Inferior parietal cortex (tissue), 1 donor: ENCODE measurements around the gene RSU1.

Experiments
- DNase-seq: peaks from one replicate; pipeline ENCODE4 v3.0.0-alpha.2; 2016; ENCODE audit errors: extremely low spot score

Gene RSU1

DNA sequence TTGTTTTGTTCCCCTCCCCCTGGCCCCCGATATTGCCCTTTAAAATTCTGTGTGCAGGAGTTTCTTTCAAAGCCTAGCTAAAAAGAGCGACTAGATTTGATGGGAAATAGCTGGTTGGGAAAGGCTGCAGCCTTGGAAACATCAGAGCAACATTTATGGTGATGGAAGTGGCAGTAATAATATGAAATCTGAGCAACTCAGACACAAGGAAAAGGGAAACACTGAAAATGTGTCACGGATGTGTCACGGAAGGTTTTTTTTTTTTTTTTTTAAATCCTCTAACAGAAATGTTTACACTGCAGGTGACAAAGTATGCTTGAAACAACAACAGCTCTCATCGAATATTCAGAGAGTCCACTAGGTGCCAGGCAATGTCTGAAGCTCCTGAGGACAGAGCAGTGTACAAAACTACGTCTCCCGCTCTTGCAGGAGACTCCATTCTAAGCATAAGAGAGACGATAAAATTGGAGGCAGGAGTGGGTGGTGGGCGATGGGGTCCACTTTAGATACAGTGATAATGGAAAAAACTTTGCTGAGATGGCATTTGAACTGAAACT lies 143.0 kb downstream of the RSU1 start:
- no peak for DNase-seq

DNA sequence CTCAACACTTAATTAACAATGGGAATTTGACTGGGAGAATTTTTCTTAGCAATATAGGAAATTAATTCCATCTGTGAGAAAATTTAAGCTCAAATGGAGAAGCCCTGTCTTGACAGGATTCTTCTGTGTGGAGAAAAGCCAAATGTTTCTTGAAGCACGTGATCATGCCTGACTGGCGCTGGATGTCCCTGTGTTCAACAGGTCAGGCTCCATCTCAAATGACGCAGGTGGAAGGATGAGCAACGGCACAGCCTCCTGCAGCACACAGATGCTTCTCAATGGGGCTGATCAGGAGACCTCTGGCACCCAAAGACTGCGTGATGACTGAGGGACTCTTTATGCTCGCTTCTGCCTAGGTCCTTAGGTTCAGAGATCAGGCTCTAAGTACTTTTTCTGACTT lies 143.8 kb downstream of the RSU1 start:
- DNase-seq, result no peak

GRCh38 chr10:16663444-16663843 lies 153.8 kb downstream of the RSU1 start:
- DNase-seq, result no peak

- DNase-seq, result no peak
Measured at GRCh38 chr10:16662923-16663322, 154.3 kb downstream of the RSU1 start.

DNA sequence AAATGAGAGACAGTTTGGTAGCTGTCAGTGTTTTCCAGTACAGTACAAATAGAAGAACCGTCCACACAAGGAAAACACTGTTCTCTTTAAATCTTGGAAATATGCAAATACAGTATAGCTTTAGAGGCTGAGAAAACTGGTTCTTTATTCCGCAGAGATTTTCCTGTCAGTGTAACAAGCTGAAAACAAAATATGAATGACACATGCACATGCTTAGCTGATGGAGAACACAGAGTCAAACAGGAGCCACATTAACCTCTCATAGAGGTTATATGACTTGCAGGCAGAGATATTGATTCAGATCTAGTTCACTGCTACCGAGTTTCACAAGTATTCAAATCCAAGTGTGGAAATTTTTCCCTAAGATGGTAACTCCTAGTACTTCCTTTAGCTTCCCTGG lies 160.3 kb downstream of the RSU1 start:
- no peak for DNase-seq

- DNase-seq, result peak; percentile 20
Measured at GRCh38 chr10:16653224-16653623, 164.0 kb downstream of the RSU1 start.

- no peak for DNase-seq
Measured at GRCh38 chr10:16652154-16652553, 165.1 kb downstream of the RSU1 start.

GRCh38 chr10:16649757-16650156 lies 167.5 kb downstream of the RSU1 start:
- DNase-seq, result no peak

GRCh38 chr10:16648366-16648765 lies 168.9 kb downstream of the RSU1 start:
- DNase-seq, result no peak

DNA sequence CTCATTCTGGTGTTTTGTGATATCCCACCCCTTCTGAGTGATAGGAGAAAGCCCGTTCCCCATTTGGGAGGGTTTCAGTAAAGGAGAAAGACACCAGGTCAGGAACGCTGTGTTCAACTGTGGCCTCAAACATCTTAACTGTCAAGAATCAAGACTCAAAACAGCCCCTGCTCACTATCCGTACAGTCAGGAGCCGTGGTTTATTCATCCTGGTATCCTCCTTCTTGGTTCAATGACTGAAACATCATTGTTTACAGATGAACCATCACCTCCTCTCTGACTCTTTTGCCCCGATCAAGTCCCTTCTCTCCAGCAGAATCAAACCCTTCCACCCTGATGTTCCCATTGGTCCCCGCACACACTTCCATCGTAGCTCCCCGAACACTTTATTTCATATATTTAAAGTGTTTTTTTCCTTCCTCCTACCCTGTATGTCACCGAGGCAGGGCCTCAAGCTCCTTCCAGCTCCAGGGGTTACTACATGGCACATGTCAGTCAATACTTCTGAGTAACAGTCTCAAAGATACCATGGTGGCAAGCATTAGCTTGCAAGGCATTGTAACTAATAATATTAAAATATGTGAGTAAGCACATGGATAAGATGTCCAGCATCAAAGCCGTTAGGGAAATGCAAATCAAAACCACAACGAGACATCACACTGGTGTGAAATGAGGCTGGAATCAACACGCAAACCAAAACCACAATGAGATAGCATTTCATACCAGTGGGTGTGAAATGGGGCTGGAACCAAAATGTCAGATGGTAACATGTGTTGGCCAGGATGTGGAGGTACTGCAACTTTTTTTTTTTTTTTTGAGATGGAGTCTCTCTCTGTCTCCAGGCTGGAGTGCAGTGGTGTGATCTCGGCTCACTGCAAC lies 170.8 kb downstream of the RSU1 start:
- no peak for DNase-seq

DNA sequence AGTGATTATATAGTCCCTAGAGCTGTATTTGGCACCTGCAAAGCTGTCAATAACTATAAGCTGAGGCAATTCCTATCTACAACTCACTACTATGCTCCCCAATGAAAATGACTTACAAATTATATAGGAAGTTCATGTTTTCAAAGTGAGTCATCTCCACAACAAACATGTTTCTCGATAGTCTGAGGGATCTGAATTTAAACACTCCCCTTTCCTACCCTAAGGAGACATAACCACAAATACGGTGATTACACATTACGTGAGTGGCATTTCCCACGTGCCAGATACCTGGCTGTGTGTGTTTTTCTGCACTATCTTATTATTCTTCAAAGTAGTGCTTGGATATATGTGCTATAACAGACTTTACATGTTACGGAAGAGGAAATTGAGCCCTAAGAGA lies 173.1 kb downstream of the RSU1 start:
- DNase-seq, result no peak

- no peak for DNase-seq
Measured at GRCh38 chr10:16643502-16643901, 173.7 kb downstream of the RSU1 start.

DNA sequence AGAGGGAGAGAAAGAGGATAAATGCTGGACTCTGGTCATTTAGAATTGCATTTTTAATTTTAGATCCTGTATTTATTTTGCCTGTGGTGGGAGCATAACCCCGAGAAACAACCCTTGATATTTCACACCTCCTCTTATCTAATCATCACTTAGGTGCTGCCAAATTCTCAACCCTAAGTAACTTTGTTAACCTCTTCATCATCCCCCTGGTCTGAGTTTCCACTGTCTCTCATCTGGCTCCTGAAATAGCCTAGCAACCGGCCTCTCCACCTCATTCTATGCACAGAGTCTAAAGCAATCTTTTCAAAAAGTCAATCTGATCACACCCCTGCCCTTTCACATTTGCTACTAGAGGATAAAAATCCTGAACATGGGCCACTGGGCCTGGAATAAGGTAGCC lies 177.1 kb downstream of the RSU1 start:
- DNase-seq, result no peak

DNA sequence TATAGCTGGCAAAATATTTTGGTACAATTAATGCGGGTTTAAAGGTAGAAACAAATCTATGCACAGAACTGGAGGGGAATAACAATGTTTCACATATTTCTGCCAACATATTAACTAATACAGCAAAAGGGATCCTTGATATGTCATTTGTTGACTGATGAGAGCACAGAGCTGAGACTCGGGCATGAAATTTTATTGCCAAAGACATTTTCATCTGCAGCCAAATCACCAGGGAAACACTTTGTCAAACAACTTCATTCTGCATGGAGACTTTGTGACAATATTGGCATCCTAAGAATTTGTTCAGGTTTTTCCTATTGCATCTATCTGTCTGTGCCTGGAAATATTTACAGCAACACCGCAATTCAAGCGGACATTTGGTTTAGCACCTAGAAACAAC lies 177.8 kb downstream of the RSU1 start:
- DNase-seq, result no peak

- DNase-seq, result no peak
Measured at GRCh38 chr10:16632996-16633395, 184.2 kb downstream of the RSU1 start.

- no peak for DNase-seq
Measured at GRCh38 chr10:16626697-16627096, 190.5 kb downstream of the RSU1 start.

- no peak for DNase-seq
Measured at GRCh38 chr10:16612981-16613355, 204.3 kb downstream of the RSU1 start.

DNA sequence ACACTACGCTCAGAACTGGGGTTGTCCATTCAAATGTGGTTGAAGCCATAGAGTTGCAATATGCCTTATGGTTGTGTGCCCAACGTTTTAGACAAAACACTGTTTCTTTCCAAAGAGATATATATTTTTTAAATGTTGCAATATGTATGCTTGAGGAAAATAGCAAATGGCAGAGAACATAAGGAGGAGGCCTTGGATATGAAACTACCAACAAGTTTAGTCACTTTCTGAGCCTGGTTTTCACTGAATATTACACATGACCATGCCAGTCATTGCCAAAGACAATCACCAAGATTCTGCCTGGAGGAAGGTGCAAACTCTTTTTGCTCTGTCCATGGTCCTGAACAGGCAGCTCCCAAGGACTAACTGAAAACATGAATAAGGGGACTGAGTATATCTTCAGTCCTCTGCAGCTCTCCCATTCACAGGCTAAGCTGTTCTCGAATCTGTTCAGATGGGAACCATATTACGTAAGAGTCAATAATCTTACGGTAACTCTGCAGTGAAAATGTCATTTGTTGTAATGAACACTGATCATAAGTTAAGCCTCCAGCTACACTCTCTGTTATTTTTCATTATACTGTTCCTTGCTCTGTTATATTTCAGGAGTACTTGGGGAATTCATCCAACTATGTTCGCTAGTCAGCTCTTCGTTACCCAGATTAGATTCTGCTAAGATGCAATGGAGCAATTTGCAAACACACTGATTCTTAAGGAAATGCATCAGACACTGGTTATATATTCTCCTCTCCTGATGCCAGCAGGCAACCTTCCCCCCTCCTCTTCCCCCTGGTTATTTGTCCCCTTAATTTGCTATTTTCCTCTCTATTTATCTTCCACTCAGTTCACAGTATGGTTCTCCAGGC lies 204.9 kb downstream of the RSU1 start:
- peak; percentile 58 for DNase-seq

DNA sequence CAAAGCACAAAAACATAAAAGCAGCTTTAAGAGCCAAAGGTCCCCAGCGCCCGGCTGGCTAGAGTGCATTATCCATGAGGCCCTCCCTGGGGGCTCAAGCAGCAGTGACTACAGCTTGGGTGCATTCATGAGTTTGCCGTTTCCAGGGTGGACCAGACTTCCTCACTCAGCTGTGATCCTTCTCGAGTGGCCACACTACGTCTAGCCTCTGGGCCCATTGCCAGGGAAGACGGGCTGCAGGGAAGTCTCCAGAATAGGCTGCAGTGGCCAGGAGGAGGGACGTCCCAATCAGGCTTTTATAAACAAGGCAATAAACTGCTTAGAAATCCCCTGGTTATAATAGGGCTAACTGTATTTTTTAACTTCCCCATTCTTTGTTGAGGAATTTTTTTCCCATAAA lies 206.2 kb downstream of the RSU1 start:
- DNase-seq, result no peak

- DNase-seq, result no peak
Measured at GRCh38 chr10:16609211-16609610, 208.0 kb downstream of the RSU1 start.

- no peak for DNase-seq
Measured at GRCh38 chr10:16606923-16607322, 210.3 kb downstream of the RSU1 start.

GRCh38 chr10:16606421-16606820 lies 210.8 kb downstream of the RSU1 start:
- no peak for DNase-seq

GRCh38 chr10:16603308-16603707 lies 213.9 kb downstream of the RSU1 start:
- DNase-seq, result no peak
